Thoracic aorta (tissue), 2 donors: ENCODE results near the gene NUDT22. TPM values are rescaled to one million over a fixed set of nuclear protein-coding genes. Genes with fewer than 3 reads are reported as not detected.

Source experiments
- ATAC-seq: fragments of 150-250 bp; one replicate; pipeline ENCODE4 v1.8.0; 2017; ENCODE audit warnings: low read depth; ENCODE audit not compliant: insufficient number of reproducible peaks, low FRiP score
- DNase-seq: peaks from one replicate; pipeline ENCODE4 v3.0.0-alpha.2; 2020; ENCODE audit warnings: low spot score
- H3K27ac ChIP-seq, 2 donors: fragments of 200-600 bp; sonication (generic); 1 replicate in 1 of 2; 2 replicates in 1 of 2; pipeline ENCODE4 v1.5.1; 2016; ENCODE audit warnings: mild to moderate bottlenecking in 2 of 2, moderate library complexity in 2 of 2
- H3K27me3 ChIP-seq: fragments of 200-600 bp; sonication (generic); replicated peaks from 2 replicates; pipeline ENCODE4 v1.6.0; 2016; ENCODE audit warnings: mild to moderate bottlenecking; ENCODE audit not compliant: insufficient read depth
- H3K36me3 ChIP-seq: fragments of 200-600 bp; sonication (generic); one replicate; pipeline ENCODE4 v1.5.1; 2016
- H3K4me1 ChIP-seq, 2 donors: fragments of 200-600 bp; sonication (generic); 1 replicate in 1 of 2; 2 replicates in 1 of 2; pipeline versions ENCODE4 v1.5.1 to v1.6.0; 2016; ENCODE audit warnings: low read depth in 2 of 2, mild to moderate bottlenecking in 1 of 2; ENCODE audit not compliant: control insufficient read depth in 1 of 2
- H3K4me3 ChIP-seq: fragments of 200-600 bp; sonication (generic); 2 replicates; pipeline ENCODE4 v1.5.1; 2016; ENCODE audit warnings: mild to moderate bottlenecking
- H3K9me3 ChIP-seq: fragments of 200-600 bp; sonication (generic); 2 replicates; pipeline ENCODE4 v1.5.1; 2016
- CTCF ChIP-seq: fragments of 200-600 bp; sonication (generic); IDR thresholded peaks from one replicate; pipeline ENCODE4 v1.5.1; 2019; ENCODE audit warnings: antibody characterized with exemption
- total RNA-seq, 2 donors: library from RNA; depleted of rRNA; stranded (reverse); fragments of >200 nt; gene quantifications; one replicate each; pipeline versions ENCODE4 v1.1.0 to v1.2.3, GENCODE V29; 2016

Gene NUDT22
- total RNA-seq, 2 donors from 2014 or later = 52.3 to 61.6 TPM

DNA sequence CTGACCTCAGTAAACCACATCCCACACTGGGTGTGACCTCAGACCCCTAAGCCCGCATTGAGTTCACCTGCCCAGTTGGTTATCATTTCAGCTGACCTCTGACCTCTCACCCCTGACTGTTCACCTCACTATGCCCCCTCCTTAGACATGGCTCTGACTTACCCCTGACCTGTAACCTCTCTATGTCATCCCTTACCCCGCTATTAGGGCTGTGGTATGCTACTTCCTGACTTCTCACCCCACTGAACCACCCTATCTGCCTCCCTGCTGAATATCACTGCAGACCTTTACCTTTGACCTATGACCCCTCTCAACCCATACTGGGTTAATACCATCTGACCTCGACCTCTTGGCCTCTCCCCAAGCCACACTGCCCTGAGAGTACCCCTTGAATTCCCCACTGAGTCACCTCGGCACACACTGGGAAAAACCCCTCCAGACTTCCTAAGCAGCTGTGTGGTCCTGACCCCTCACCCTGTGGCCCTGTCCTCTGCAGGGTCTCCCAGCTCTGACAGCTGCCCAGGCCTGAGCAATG, 33.5 kb downstream of the NUDT22 start:
- Histone ChIP-seq H3K27ac (no peak overlapping the region), H3K9me3 (no peaks in the 10 kb centered on the region), H3K4me1 (no peaks in the 10 kb centered on the region), H3K4me3 (no peak overlapping the region), H3K27me3 (no peaks in the 10 kb centered on the region), H3K36me3 (peaks cover 67% of the 10 kb centered on the region)
- TF ChIP-seq CTCF = no peak
- ATAC-seq (no peak), DNase-seq (no peak)

DNA sequence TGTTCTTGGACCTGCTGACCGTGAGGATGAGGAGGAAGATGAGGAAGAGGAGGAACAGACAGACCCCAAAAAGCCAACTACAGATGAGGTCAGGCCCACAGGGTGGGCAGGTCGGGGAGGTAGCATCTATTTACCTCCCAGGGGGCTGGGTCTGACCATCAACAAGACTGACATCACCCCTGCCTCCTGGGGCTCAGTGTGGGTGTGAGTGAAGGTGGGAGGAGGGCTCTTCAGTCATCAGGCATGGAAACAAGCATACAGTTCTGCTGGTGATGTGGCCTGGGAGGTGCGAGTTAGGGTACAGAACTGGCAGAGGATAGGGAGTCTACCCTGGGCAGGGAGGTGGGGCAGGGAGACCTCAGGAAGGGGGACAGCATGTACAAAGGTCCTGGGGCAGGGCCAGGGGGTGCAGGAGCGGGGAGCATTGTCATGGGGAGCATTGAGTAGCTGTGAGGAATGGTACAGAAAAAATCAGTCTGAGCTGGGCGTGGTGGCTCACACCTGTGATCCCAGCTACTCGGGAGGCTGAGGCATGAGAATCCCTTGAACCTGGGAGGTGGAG, 34.2 kb downstream of the NUDT22 start:
- Histone ChIP-seq H3K9me3 (no peaks in the 10 kb centered on the region), H3K27ac (no peak overlapping the region), H3K4me3 (no peak overlapping the region), H3K27me3 (no peaks in the 10 kb centered on the region), H3K4me1 (no peaks in the 10 kb centered on the region), H3K36me3 (peaks cover 68% of the 10 kb centered on the region)
- TF ChIP-seq CTCF = no peak
- ATAC-seq = no peak
- DNase-seq = no peak

GRCh38 chr11:64261556-64262080, 35.5 kb downstream of the NUDT22 start:
- DNase-seq (no peak), ATAC-seq (no peak)
- Histone ChIP-seq H3K36me3 (peaks cover 68% of the 10 kb centered on the region), H3K9me3 (no peaks in the 10 kb centered on the region), H3K27ac (no peak overlapping the region), H3K4me1 (no peaks in the 10 kb centered on the region), H3K4me3 (no peak overlapping the region), H3K27me3 (no peaks in the 10 kb centered on the region)
- TF ChIP-seq CTCF = no peak

DNA sequence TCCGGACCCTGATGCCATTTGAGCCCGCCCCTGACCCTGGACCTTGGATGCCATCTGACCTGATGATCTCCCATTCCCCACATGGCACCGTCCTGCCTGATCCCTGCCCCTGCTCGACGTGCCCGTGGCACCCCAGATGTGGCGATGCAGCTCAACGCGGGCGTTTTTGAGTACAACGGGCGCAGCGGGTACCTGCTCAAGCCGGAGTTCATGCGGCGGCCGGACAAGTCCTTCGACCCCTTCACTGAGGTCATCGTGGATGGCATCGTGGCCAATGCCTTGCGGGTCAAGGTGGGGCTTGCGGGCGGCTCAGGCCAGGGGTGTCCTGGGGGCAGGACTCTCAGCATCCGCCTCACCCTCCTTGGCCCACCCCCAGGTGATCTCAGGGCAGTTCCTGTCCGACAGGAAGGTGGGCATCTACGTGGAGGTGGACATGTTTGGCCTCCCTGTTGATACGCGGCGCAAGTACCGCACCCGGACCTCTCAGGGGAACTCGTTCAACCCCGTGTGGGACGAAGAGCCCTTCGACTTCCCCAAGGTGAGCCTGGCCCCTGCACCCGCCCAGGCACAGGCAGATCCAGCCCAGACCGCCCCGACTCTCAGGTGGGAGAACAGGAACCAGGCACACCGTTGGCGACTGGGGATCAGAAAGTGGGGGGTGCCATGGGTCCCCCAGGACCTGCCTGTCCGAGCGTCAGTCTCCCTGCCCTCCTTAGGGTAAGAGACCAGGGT, 36.4 kb downstream of the NUDT22 start:
- H3K9me3 ChIP-seq = no peaks in the 10 kb centered on the region
- H3K36me3 ChIP-seq = peaks cover 66% of the 10 kb centered on the region
- no peak overlapping the region for H3K27ac ChIP-seq
- H3K4me3 ChIP-seq = no peak overlapping the region
- no peak for TF ChIP-seq CTCF
- no peaks in the 10 kb centered on the region for H3K27me3 ChIP-seq
- DNase-seq = no peak
- ATAC-seq = no peak
- H3K4me1 ChIP-seq = no peaks in the 10 kb centered on the region
